ENCODE results near the gene PRPF19. TPM values are rescaled to one million over a fixed set of nuclear protein-coding genes. Genes with fewer than 3 reads are reported as not detected.

Gene PRPF19
- polyA plus RNA-seq, 1 donor from 2014 or later, result 71.3 TPM

GRCh38 chr11:60912223-60912850 is 6.0 kb upstream of the PRPF19 start:
- Histone ChIP-seq H3F3A (ENCODE audit: insufficient read depth, low read length, poor library complexity, severe bottlenecking) (peaks cover 3% of the 10 kb centered on the region), H3K79me2 (replicated peaks; ENCODE audit: insufficient read depth, low read length) (peaks cover 26% of the 10 kb centered on the region), H3K4me2 (ENCODE audit: low read length) (no peak overlapping the region), H3K4me3 (ENCODE audit: low read length) (no peak overlapping the region), H3K36me3 (ENCODE audit: insufficient read depth, low read length) (no peaks in the 10 kb centered on the region), H3K9ac (ENCODE audit: low read length) (no peak overlapping the region), H3K9me3 (ENCODE audit: low read length) (no peaks in the 10 kb centered on the region), H3K27me3 (ENCODE audit: insufficient read depth, low read depth, low read length) (no peaks in the 10 kb centered on the region), H3K27ac (ENCODE audit: low read length) (no peak overlapping the region), H3K9me2 (ENCODE audit: insufficient read depth, low read length) (no peaks in the 10 kb centered on the region), H4K20me1 (ENCODE audit: insufficient read depth) (no peaks in the 10 kb centered on the region), H2AFZ (ENCODE audit: low read depth, low read length) (no peak overlapping the region)
- TF ChIP-seq POLR2AphosphoS5 (IDR thresholded peaks at IDR 0.05), result no peak
- TF ChIP-seq EP300 (conservative IDR thresholded peaks at IDR 0.05; ENCODE audit: poor library complexity, severe bottlenecking), result no peak

- TF ChIP-seq SMC3 (conservative IDR thresholded peaks at IDR 0.05; ENCODE audit: poor library complexity) (no peak), MXI1 (conservative IDR thresholded peaks at IDR 0.05; ENCODE audit: poor library complexity, severe bottlenecking) (no peak), EZH2 (IDR thresholded peaks at IDR 0.05; ENCODE audit: borderline replicate concordance, insufficient read depth, low read length, poor library complexity, severe bottlenecking) (no peak), CTCF (IDR thresholded peaks at IDR 0.05; ENCODE audit: poor library complexity, severe bottlenecking) (no peak), POLR2AphosphoS5 (IDR thresholded peaks at IDR 0.05) (no peak), EP300 (conservative IDR thresholded peaks at IDR 0.05; ENCODE audit: poor library complexity, severe bottlenecking) (no peak)
- H3K27ac ChIP-seq (ENCODE audit: low read length), result no peak overlapping the region
Measured at GRCh38 chr11:60910711-60911380, 4.5 kb upstream of the PRPF19 start.

GRCh38 chr11:60910281-60910687 is 3.9 kb upstream of the PRPF19 start:
- peaks cover 13% of the 10 kb centered on the region for H3K79me2 ChIP-seq (replicated peaks; ENCODE audit: insufficient read depth, low read length)
- H4K20me1 ChIP-seq (ENCODE audit: insufficient read depth), result no peaks in the 10 kb centered on the region
- no peak overlapping the region for H3K9ac ChIP-seq (ENCODE audit: low read length)
- no peak overlapping the region for H3K4me3 ChIP-seq (ENCODE audit: low read length)
- H3K9me3 ChIP-seq (ENCODE audit: low read length), result no peaks in the 10 kb centered on the region
- no peak overlapping the region for H3K4me2 ChIP-seq (ENCODE audit: low read length)
- H3K27ac ChIP-seq (ENCODE audit: low read length), result no peak overlapping the region
- TF ChIP-seq MXI1 (conservative IDR thresholded peaks at IDR 0.05; ENCODE audit: poor library complexity, severe bottlenecking) (no peak), CTCF (IDR thresholded peaks at IDR 0.05; ENCODE audit: poor library complexity, severe bottlenecking) (no peak), EZH2 (IDR thresholded peaks at IDR 0.05; ENCODE audit: borderline replicate concordance, insufficient read depth, low read length, poor library complexity, severe bottlenecking) (no peak), EP300 (conservative IDR thresholded peaks at IDR 0.05; ENCODE audit: poor library complexity, severe bottlenecking) (no peak), RAD21 (conservative IDR thresholded peaks at IDR 0.05) (no peak), SMC3 (conservative IDR thresholded peaks at IDR 0.05; ENCODE audit: poor library complexity) (no peak), REST (IDR thresholded peaks at IDR 0.05; ENCODE audit: borderline replicate concordance) (no peak), POLR2AphosphoS5 (IDR thresholded peaks at IDR 0.05) (no peak), TAF1 (IDR thresholded peaks at IDR 0.05; ENCODE audit: low read depth) (no peak)
- no peaks in the 10 kb centered on the region for H3K9me2 ChIP-seq (ENCODE audit: insufficient read depth, low read length)
- no peak overlapping the region for H2AFZ ChIP-seq (ENCODE audit: low read depth, low read length)
- H3K27me3 ChIP-seq (ENCODE audit: insufficient read depth, low read depth, low read length), result no peaks in the 10 kb centered on the region
- peaks cover 3% of the 10 kb centered on the region for H3F3A ChIP-seq (ENCODE audit: insufficient read depth, low read length, poor library complexity, severe bottlenecking)
- H3K36me3 ChIP-seq (ENCODE audit: insufficient read depth, low read length), result no peaks in the 10 kb centered on the region

More at GRCh38 chr11:60910711-60911380, 4.5 kb upstream of the PRPF19 start:
- H3K9ac ChIP-seq (ENCODE audit: low read length), result no peak overlapping the region
- no peaks in the 10 kb centered on the region for H4K20me1 ChIP-seq (ENCODE audit: insufficient read depth)
- H2AFZ ChIP-seq (ENCODE audit: low read depth, low read length), result no peak overlapping the region
- no peak overlapping the region for H3K4me3 ChIP-seq (ENCODE audit: low read length)
- H3K27me3 ChIP-seq (ENCODE audit: insufficient read depth, low read depth, low read length), result no peaks in the 10 kb centered on the region
- no peak overlapping the region for H3K4me2 ChIP-seq (ENCODE audit: low read length)
- no peaks in the 10 kb centered on the region for H3K36me3 ChIP-seq (ENCODE audit: insufficient read depth, low read length)
- H3F3A ChIP-seq (ENCODE audit: insufficient read depth, low read length, poor library complexity, severe bottlenecking), result peaks cover 3% of the 10 kb centered on the region
- no peaks in the 10 kb centered on the region for H3K9me3 ChIP-seq (ENCODE audit: low read length)
- H3K79me2 ChIP-seq (replicated peaks; ENCODE audit: insufficient read depth, low read length), result peaks cover 13% of the 10 kb centered on the region
- H3K9me2 ChIP-seq (ENCODE audit: insufficient read depth, low read length), result no peaks in the 10 kb centered on the region

Data from neural cell (in vitro differentiated cells).